WTC11 (cell line): ENCODE measurements around the gene HAUS6.

ENCODE experiments used
- ATF3 ChIP-seq: sonication (generic); formaldehyde crosslinking; conservative IDR thresholded peaks from 2 replicates; pipeline ENCODE4 v1.8.1; 2022; ENCODE audit warnings: mild to moderate bottlenecking, missing genetic modification reagents
- MYBL2 ChIP-seq: sonication (generic); formaldehyde crosslinking; IDR thresholded peaks from 2 replicates; pipeline ENCODE4 v1.8.1; 2023; ENCODE audit warnings: mild to moderate bottlenecking, moderate library complexity, missing genetic modification reagents

GRCh38 chr9:19033015-19033414 is 69.7 kb downstream of the HAUS6 start, which contains the start of gene SAXO1:
- no peak for TF ChIP-seq ATF3 (CRISPR knock-in tag)
- TF ChIP-seq MYBL2, result no peak
